ENCODE results near the gene NMT2. TPM values are rescaled to one million over a fixed set of nuclear protein-coding genes. Genes with fewer than 3 reads are reported as not detected.

NMT2 gene
- total RNA-seq, 1 experiment from 2014 or later = 11.8 TPM

GRCh38 chr10:15168786-15169554 is 477 bp upstream of the NMT2 start:
- H3K4ac ChIP-seq (ENCODE audit: low read depth, low read length) = no peak overlapping the region
- no peak overlapping the region for H2BK5ac ChIP-seq (ENCODE audit: insufficient read length, low read length)
- no peak overlapping the region for H3K9ac ChIP-seq (ENCODE audit: extremely low read depth, insufficient read length, low read length)
- peaks cover 4% of the 10 kb centered on the region for H3K23me2 ChIP-seq (ENCODE audit: insufficient read length, low read depth, low read length, poor library complexity, severe bottlenecking)
- no peak overlapping the region for H3K27ac ChIP-seq (ENCODE audit: insufficient read length, low read depth, low read length)
- Mint-ChIP-seq H3K27me3 (ENCODE audit: low read depth) (peaks cover 10% of the 10 kb centered on the region), H3K4me1 (peaks cover 21 to 23% of the 10 kb centered on the region in 2 experiments), H3K9me3 (no peaks in the 10 kb centered on the region), H3K36me3 (ENCODE audit: insufficient read depth in 1 of 3, low read depth in 3 of 3) (no peaks in the 10 kb centered on the region), H3K27ac (no peak overlapping the region), H3K4me3 (peak overlapping the region in 1 of 2 experiments; percentile 69; a peak in 4 of 5 replicates)
- H3K9me3 ChIP-seq (ENCODE audit: control insufficient read depth, low read depth, low read length) = no peaks in the 10 kb centered on the region
- 100% methylated on average over 3 of the region's 44 CpGs for WGBS (ENCODE audit: extremely low coverage, insufficient read length, low lambda C conversion rate)
- no peaks in the 10 kb centered on the region for H3K27me3 ChIP-seq (ENCODE audit: insufficient read depth, low read length)
- no peak for TF ChIP-seq CTCF (conservative IDR thresholded peaks at IDR 0.05)
- no peak overlapping the region for H2AK5ac ChIP-seq (ENCODE audit: insufficient read length, low read length)
- H2BK120ac ChIP-seq (ENCODE audit: low read depth, low read length, poor library complexity, severe bottlenecking) = no peak overlapping the region
- no peak overlapping the region for H4K8ac ChIP-seq (replicated peaks; ENCODE audit: insufficient read length, low read depth, low read length)
- peak; percentile 93 for DNase-seq
- no peak overlapping the region for H3K56ac ChIP-seq (ENCODE audit: insufficient read length, low read depth, low read length)
- H3K14ac ChIP-seq (ENCODE audit: insufficient read depth, low read length) = no peak overlapping the region; the same call in 1 of the 2 replicates
- no peaks in the 10 kb centered on the region for H3K4me1 ChIP-seq (ENCODE audit: insufficient read depth, low read length)
- no peak overlapping the region for H3K18ac ChIP-seq (ENCODE audit: insufficient read length, low read depth, low read length)
- no peak overlapping the region for H3K23ac ChIP-seq (ENCODE audit: insufficient read length, low read depth, low read length)
- H3K79me2 ChIP-seq (ENCODE audit: insufficient read depth, low read length) = no peaks in the 10 kb centered on the region
- H2BK12ac ChIP-seq (ENCODE audit: insufficient read length, low read depth, low read length) = no peak overlapping the region
- no peak overlapping the region for H2BK15ac ChIP-seq (ENCODE audit: low read depth, low read length)
- H4K20me1 ChIP-seq (ENCODE audit: control insufficient read depth, insufficient read depth, insufficient read length) = no peaks in the 10 kb centered on the region
- H3K4me2 ChIP-seq (ENCODE audit: insufficient read depth, insufficient read length, low read length) = peak overlapping the region; percentile 10
- no peaks in the 10 kb centered on the region for H3K79me1 ChIP-seq (ENCODE audit: insufficient read depth, low read depth, low read length, poor library complexity, severe bottlenecking)
- H3T11ph ChIP-seq (ENCODE audit: low read length) = no peak overlapping the region
- no peak overlapping the region for H4K5ac ChIP-seq (ENCODE audit: insufficient read length, low read depth, low read length)
- no peak overlapping the region for H2AFZ ChIP-seq (ENCODE audit: low read length)
- H4K91ac ChIP-seq (ENCODE audit: insufficient read length, low read depth, low read length) = no peak overlapping the region
- H2BK20ac ChIP-seq (ENCODE audit: low read depth, low read length, poor library complexity, severe bottlenecking) = no peak overlapping the region
